GM21423 (cell line): Measurements from ENCODE around the gene DNASE1L3.

Experiments
- ATAC-seq: cut with Tn5 transposase; IDR thresholded peaks from one replicate; pipeline ENCODE4 v1.9.1; 2021; ENCODE audit warnings: mild to moderate bottlenecking, moderate library complexity; ENCODE audit not compliant: unreplicated experiment

The DNASE1L3 gene

GRCh38 chr3:58164199-58164879, 46.4 kb downstream of the DNASE1L3 start:
- ATAC-seq = no peak

GRCh38 chr3:58163234-58163633, 47.5 kb downstream of the DNASE1L3 start:
- no peak for ATAC-seq

- no peak for ATAC-seq
Measured at GRCh38 chr3:58161435-58162398, 49.1 kb downstream of the DNASE1L3 start.

GRCh38 chr3:58160399-58160798, 50.4 kb downstream of the DNASE1L3 start:
- no peak for ATAC-seq

GRCh38 chr3:58158442-58159153, 52.2 kb downstream of the DNASE1L3 start:
- ATAC-seq = no peak

DNA sequence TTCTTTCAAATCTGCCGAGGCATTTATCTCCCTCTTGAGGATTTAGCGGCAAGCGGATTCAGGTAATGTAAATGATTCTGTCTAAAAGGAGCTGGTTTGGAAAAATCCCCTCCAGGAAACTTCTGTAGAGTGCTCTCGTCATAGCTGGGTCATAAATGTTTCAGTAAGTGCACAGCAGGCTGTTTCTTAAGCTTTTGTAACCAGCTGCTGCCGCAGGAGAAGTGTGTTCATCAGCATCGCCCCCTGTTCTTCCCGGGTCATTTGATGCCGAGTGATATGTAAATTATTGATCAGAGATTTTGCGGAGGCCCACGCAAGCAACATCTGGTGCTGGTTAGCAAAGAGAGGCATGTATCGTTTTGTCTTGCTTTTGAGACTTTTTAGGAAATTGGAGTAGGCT, 53.1 kb downstream of the DNASE1L3 start:
- no peak for ATAC-seq

DNA sequence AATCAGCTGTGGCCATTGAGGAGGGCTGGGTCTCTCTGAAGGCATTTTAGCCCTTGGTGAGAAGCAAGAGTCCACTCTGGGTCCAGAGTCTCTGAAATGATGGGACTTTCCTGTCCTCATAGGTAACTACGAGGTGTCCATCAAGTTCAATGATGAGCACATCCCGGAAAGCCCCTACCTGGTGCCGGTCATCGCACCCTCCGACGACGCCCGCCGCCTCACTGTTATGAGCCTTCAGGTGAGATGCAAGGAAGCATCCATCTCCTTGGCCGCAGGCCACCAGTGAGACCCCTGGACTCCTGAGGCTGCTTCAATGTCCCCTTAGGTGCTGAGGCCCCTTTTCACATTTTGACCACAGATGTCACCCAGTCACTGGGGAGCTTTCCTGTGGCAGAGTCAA, 54.9 kb downstream of the DNASE1L3 start:
- ATAC-seq = no peak

- ATAC-seq = no peak
Measured at GRCh38 chr3:58154626-58155449, 55.9 kb downstream of the DNASE1L3 start.

DNA sequence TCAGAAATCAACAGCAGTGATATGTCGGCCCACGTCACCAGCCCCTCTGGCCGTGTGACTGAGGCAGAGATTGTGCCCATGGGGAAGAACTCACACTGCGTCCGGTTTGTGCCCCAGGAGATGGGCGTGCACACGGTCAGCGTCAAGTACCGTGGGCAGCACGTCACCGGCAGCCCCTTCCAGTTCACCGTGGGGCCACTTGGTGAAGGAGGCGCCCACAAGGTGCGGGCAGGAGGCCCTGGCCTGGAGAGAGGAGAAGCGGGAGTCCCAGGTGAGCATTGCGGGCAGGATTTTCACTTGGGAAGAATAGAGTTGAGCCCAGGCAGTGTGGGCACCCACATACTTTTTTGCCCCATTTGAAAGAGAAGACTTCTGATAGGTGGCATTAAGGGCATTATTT, 57.4 kb downstream of the DNASE1L3 start:
- ATAC-seq = no peak

GRCh38 chr3:58152225-58153015, 58.4 kb downstream of the DNASE1L3 start:
- ATAC-seq = no peak

- ATAC-seq = no peak
Measured at GRCh38 chr3:58151637-58152036, 59.1 kb downstream of the DNASE1L3 start.

DNA sequence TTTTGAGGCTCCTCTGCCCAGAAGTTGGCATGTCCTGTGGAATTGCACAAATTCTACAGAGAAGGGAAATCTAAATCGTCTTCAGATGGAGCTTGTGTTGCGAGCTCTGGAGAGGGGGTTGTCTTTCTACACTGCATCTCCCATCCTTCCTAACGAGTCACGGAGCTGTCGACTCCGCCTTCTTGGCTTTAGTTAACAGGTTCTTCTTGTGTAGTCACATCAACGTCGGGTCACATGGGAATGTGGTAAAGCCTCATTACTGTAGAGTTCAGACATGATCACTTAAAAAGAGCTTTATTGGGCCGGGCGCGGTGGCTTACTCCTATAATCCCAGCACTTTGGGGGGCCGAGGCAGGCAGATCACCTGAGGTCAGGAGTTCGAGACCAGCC, 60.0 kb downstream of the DNASE1L3 start:
- no peak for ATAC-seq

GRCh38 chr3:58150130-58150809, 60.5 kb downstream of the DNASE1L3 start:
- no peak for ATAC-seq

- ATAC-seq = no peak
Measured at GRCh38 chr3:58148049-58148448, 62.7 kb downstream of the DNASE1L3 start.

DNA sequence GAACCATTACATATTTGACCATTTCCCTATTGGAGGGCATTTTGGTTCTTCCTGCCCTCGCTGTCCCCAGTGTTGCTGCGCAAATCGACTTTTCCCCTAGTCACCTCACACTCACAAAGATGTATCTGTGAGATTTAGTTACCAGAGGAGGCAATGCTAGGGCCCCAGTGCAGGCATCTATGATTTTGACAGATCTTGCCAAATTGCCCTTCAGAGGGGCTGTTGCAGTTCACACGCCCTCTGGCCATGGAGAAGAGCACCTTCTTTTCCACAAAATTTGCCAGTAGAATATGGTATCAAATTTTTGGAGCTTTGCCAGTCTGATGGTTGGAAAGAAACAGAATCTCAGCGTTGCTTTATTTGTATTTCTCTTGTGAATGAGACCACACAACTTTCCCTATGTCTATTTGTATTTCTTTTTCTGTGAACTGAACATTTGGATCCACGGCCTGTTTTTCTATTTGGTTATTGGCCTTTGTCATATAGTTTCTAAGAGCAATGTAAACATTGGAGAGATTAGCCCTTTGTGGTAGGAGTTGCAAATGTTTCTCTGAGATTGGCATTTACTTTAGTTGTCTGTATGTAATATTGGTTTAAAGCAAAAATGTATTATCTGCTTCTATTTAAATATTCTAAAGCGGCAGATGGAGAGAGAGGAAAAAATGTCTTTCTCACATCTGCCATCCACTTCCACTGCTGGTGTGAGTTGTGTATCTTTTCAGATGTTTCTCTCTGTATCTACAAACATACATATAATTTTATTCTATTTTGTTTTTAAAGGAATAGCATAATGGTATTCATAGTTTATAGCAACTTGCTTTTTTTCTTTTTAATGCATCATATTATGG, 66.1 kb downstream of the DNASE1L3 start:
- no peak for ATAC-seq

GRCh38 chr3:58143417-58144055, 67.2 kb downstream of the DNASE1L3 start:
- no peak for ATAC-seq
